ENCODE results near the gene CMIP.

The CMIP gene

GRCh38 chr16:81542609-81543570, 98.3 kb downstream of the CMIP start:
- no peak for DNase-seq
- H3K9ac ChIP-seq (ENCODE audit: low read depth, low read length): no peak overlapping the region
- no peak overlapping the region for H2AFZ ChIP-seq (ENCODE audit: low read depth, low read length)
- H3K9me3 ChIP-seq (ENCODE audit: insufficient read depth, low read length, severe bottlenecking): no peaks in the 10 kb centered on the region
- TF ChIP-seq EZH2 (IDR thresholded peaks at IDR 0.05; ENCODE audit: borderline replicate concordance, low read depth, low read length, severe bottlenecking) (no peak), CTCF (IDR thresholded peaks at IDR 0.05; ENCODE audit: borderline replicate concordance, extremely low read depth, low read length, poor library complexity, severe bottlenecking) (no peak)
- peaks cover 3% of the 10 kb centered on the region; the same call in 1 of the 2 replicates for H3K36me3 ChIP-seq (ENCODE audit: insufficient read depth, low read length)
- H3K27me3 ChIP-seq (ENCODE audit: insufficient read depth, low read length, poor library complexity): no peaks in the 10 kb centered on the region
- no peak overlapping the region for H3K4me2 ChIP-seq (ENCODE audit: insufficient read depth, low read length)
- no peak overlapping the region for H3K27ac ChIP-seq (ENCODE audit: low read length)
- no peak overlapping the region for H3K4me3 ChIP-seq (ENCODE audit: low read depth in 1 of 2, low read length in 2 of 2)
- H3K4me1 ChIP-seq (ENCODE audit: insufficient read depth, low read length): no peaks in the 10 kb centered on the region
- peaks cover 85% of the 10 kb centered on the region for H4K20me1 ChIP-seq (ENCODE audit: insufficient read depth, low read length)
- H3K79me2 ChIP-seq (ENCODE audit: insufficient read depth, low read length): peaks cover 95% of the 10 kb centered on the region
- ATAC-seq (ENCODE audit: insufficient read depth, low read depth): 0 out of 3 replicates have a peak, but pooled peaks have one; percentile 13

GRCh38 chr16:81543571-81543970, 99.0 kb downstream of the CMIP start:
- TF ChIP-seq CTCF (IDR thresholded peaks at IDR 0.05; ENCODE audit: borderline replicate concordance, extremely low read depth, low read length, poor library complexity, severe bottlenecking) (no peak), EZH2 (IDR thresholded peaks at IDR 0.05; ENCODE audit: borderline replicate concordance, low read depth, low read length, severe bottlenecking) (no peak)
- Histone ChIP-seq H4K20me1 (ENCODE audit: insufficient read depth, low read length) (peaks cover 91% of the 10 kb centered on the region), H3K79me2 (ENCODE audit: insufficient read depth, low read length) (peaks cover 95% of the 10 kb centered on the region), H3K27ac (ENCODE audit: low read length) (no peak overlapping the region), H3K36me3 (ENCODE audit: insufficient read depth, low read length) (peaks cover 3% of the 10 kb centered on the region; the same call in 1 of the 2 replicates), H3K4me2 (ENCODE audit: insufficient read depth, low read length) (no peak overlapping the region), H3K4me1 (ENCODE audit: insufficient read depth, low read length) (no peaks in the 10 kb centered on the region), H3K4me3 (ENCODE audit: low read depth in 1 of 2, low read length in 2 of 2) (no peak overlapping the region), H3K27me3 (ENCODE audit: insufficient read depth, low read length, poor library complexity) (no peaks in the 10 kb centered on the region), H3K9ac (ENCODE audit: low read depth, low read length) (no peak overlapping the region), H2AFZ (ENCODE audit: low read depth, low read length) (no peak overlapping the region), H3K9me3 (ENCODE audit: insufficient read depth, low read length, severe bottlenecking) (no peaks in the 10 kb centered on the region)
- DNase-seq: no peak
- ATAC-seq (ENCODE audit: insufficient read depth, low read depth): no peak

- Histone ChIP-seq H3K36me3 (ENCODE audit: insufficient read depth, low read length) (peaks cover 3% of the 10 kb centered on the region; the same call in 1 of the 2 replicates), H3K4me1 (ENCODE audit: insufficient read depth, low read length) (no peaks in the 10 kb centered on the region), H3K79me2 (ENCODE audit: insufficient read depth, low read length) (peaks cover 96% of the 10 kb centered on the region), H3K9ac (ENCODE audit: low read depth, low read length) (no peak overlapping the region), H3K4me3 (ENCODE audit: low read depth in 1 of 2, low read length in 2 of 2) (no peak overlapping the region), H4K20me1 (ENCODE audit: insufficient read depth, low read length) (peaks cover 93% of the 10 kb centered on the region), H3K4me2 (ENCODE audit: insufficient read depth, low read length) (no peak overlapping the region), H2AFZ (ENCODE audit: low read depth, low read length) (no peak overlapping the region), H3K27me3 (ENCODE audit: insufficient read depth, low read length, poor library complexity) (no peaks in the 10 kb centered on the region), H3K27ac (ENCODE audit: low read length) (no peak overlapping the region), H3K9me3 (ENCODE audit: insufficient read depth, low read length, severe bottlenecking) (no peaks in the 10 kb centered on the region)
- DNase-seq: no peak
- TF ChIP-seq CTCF (IDR thresholded peaks at IDR 0.05; ENCODE audit: borderline replicate concordance, extremely low read depth, low read length, poor library complexity, severe bottlenecking) (no peak), EZH2 (IDR thresholded peaks at IDR 0.05; ENCODE audit: borderline replicate concordance, low read depth, low read length, severe bottlenecking) (no peak)
- no peak for ATAC-seq (ENCODE audit: insufficient read depth, low read depth)
Measured at GRCh38 chr16:81544261-81544660, 99.7 kb downstream of the CMIP start.
